Measurements from ENCODE around the gene PTOV1.

The PTOV1 gene

GRCh38 chr19:49892716-49893115 is 41.8 kb downstream of the PTOV1 start:
- no peak for DNase-seq

DNA sequence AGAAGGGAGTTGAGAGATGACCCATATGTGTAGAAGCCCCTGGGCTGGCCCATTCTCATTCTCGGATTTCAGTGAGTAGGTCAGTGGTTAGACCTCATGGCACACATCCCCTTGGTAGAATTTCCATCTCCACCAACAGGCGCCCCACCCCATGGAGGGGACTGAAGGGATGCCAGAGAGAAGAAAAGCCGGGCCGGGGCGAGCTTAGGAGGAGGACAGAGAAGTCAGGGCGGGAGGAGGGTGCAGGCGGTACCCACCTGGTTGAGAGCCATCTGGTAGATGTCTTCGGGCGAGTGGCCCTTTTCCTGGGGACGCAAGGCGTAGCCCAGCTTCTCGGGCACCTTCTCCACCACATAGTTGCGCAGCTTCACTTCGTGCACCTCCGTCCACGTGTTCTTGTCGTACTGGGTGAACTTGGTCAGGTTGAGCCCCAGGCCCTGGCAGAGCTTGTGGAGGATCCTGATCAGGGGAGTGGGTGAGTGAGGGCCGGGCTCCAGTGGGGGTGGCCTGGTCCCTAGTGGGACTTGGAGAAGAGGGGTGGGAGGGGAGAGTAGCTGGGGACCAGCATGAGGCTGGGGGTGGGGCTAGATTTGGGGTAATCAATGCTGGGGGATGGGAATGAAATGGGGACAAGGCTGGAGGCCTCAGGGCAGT is 43.2 kb downstream of the PTOV1 start:
- DNase-seq = no peak

- DNase-seq = no peak
Observed at GRCh38 chr19:49894879-49895565, 44.1 kb downstream of the PTOV1 start.

- no peak for DNase-seq
Observed at GRCh38 chr19:49895566-49896297, 44.8 kb downstream of the PTOV1 start.

GRCh38 chr19:49896863-49897621 is 46.1 kb downstream of the PTOV1 start, which contains the start of gene IL4I1:
TSS of gene IL4I1 (minus strand) at chr19:49896887. CDS start at chr19:49896160, 727 bp downstream.
- no peak for DNase-seq

GRCh38 chr19:49904136-49904535 is 53.2 kb downstream of the PTOV1 start:
- no peak for DNase-seq

DNA sequence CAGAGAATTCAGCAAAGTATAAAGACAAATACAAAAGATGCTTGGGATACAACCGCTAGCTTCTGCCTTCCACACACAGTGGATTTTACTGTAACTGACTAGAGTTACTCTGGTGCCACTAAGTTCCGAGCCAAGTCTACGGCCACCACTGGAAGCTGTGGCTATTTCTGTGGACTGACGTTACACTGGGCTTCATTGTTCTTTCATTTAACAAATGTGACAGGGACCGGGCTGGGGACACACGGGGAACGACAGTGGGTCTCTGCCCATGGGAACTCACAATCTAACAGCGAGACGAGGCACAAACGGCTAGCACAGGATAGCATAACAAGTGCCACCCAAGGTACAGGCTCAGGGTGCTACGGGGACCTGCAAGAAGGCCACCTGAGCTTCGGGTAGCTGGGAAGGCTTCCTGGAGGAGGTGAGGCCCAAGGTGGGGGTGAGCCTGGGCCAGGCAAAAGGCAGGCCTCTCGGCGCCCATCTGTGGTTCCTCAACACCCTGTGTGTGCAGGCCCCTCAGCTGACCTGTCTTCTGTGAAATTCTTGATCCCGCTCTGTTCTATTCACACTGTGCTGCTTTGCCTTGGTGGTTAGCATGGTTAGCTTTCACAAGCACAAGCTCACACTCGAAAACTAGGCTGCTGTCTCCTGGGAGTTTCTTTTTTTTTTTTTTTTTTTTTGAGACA is 56.1 kb downstream of the PTOV1 start:
- no peak for DNase-seq

GRCh38 chr19:49907745-49908446 is 56.9 kb downstream of the PTOV1 start:
- DNase-seq = no peak

GRCh38 chr19:49908480-49909420 is 57.8 kb downstream of the PTOV1 start:
- DNase-seq = no peak

DNA sequence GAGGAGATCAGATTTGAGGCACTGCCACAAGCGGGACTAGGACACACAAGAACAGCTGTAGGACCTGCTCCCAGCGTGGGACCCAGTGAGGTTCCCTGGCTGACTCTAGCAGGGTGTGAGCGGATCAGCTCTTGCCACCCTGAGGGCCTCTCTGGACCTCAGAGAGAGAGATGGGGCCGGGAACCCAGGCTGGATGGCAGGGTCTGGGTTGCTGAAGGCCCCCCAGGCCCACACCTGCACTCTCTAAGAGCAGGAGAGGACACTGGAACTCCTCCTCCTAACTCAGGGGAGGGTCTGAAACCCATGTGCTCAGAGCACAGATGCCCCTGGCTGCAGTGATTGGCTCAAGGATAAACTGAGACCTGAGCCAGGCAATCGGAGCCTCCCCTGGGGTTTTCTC is 59.2 kb downstream of the PTOV1 start:
- no peak for DNase-seq

Data from DMS79 treated with DMSO at 0.1 percent for 48 hours (cell line).